ENCODE measurements around the gene RABAC1.

Gene RABAC1

GRCh38 chr19:41957161-41957837, 1.8 kb downstream of the RABAC1 start:
- TF ChIP-seq ZFX (IDR thresholded peaks at IDR 0.05) (no peak), CTCF (conservative IDR thresholded peaks at IDR 0.05) (no peak)
- no peak overlapping the region; the same call in 1 of the 2 replicates for H3K27ac ChIP-seq

- H3K27ac ChIP-seq = no peak overlapping the region
- no peak for TF ChIP-seq ZFX (IDR thresholded peaks at IDR 0.05)
- no peak for TF ChIP-seq CTCF (conservative IDR thresholded peaks at IDR 0.05)
These were observed 2.5 kb downstream of the RABAC1 start for GRCh38 chr19:41956621-41957020.

GRCh38 chr19:41955521-41955920, 3.6 kb downstream of the RABAC1 start:
- no peak for TF ChIP-seq CTCF (conservative IDR thresholded peaks at IDR 0.05)
- no peak for TF ChIP-seq ZFX (IDR thresholded peaks at IDR 0.05)
- H3K27ac ChIP-seq = no peak overlapping the region

GRCh38 chr19:41951686-41952172, 7.4 kb downstream of the RABAC1 start:
- no peak overlapping the region for H3K27ac ChIP-seq
- peak; percentile 80 for TF ChIP-seq CTCF (conservative IDR thresholded peaks at IDR 0.05)
- no peak for TF ChIP-seq ZFX (IDR thresholded peaks at IDR 0.05)

GRCh38 chr19:41947091-41947490, 12.0 kb downstream of the RABAC1 start:
- no peak overlapping the region for H3K27ac ChIP-seq
- TF ChIP-seq ZFX (IDR thresholded peaks at IDR 0.05) (no peak), CTCF (conservative IDR thresholded peaks at IDR 0.05) (no peak)

GRCh38 chr19:41945135-41945766, 13.9 kb downstream of the RABAC1 start:
- TF ChIP-seq ZFX (IDR thresholded peaks at IDR 0.05) (no peak), CTCF (conservative IDR thresholded peaks at IDR 0.05) (no peak)

GRCh38 chr19:41944336-41944735, 14.8 kb downstream of the RABAC1 start:
- no peak overlapping the region for H3K27ac ChIP-seq

More at GRCh38 chr19:41945135-41945766, 13.9 kb downstream of the RABAC1 start:
- H3K27ac ChIP-seq = no peak overlapping the region

More at GRCh38 chr19:41944336-41944735, 14.8 kb downstream of the RABAC1 start:
- TF ChIP-seq CTCF (conservative IDR thresholded peaks at IDR 0.05) (no peak), ZFX (IDR thresholded peaks at IDR 0.05) (no peak)
